GM15510 (cell line): ENCODE measurements around the gene ARGLU1.

Experiments used
- POLR2A ChIP-seq: IDR thresholded peaks from 3 replicates; pipeline ENCODE4 v1.6.1; 2011; ENCODE audit warnings: borderline replicate concordance; ENCODE audit not compliant: insufficient read length; ENCODE audit errors: extremely low read depth

The ARGLU1 gene

GRCh38 chr13:106523576-106523975, 44.4 kb downstream of the ARGLU1 start:
- no peak for TF ChIP-seq POLR2A

DNA sequence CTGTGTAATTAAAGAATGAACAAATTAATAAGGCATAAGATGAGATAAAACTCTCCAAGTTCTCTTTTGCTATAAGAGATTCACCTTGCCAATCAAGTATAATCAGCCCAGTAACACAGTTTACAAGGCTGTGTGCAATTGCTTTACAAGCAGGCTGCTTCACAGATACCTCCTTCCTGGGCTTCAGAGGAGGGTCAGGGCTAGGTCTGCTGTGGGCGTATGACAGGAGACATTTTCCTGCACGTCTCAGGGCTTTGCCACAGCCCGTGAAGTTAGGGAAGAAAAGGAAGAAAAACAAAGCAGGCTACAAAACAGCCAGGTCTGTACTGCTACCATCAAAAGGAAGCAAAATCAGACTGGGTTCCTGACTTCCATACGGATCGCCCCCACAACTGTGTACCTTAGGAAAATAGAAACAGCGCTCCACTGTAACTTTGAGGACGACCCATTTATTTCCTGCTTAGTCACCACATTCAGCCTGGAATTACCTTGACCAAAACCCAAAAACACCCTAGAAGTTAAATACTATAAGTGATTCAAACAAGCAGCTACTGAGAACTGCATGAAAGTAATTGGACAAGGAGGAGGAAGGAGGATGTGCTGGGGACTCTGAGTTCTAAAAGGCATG, 44.9 kb downstream of the ARGLU1 start:
- TF ChIP-seq POLR2A: no peak

GRCh38 chr13:106522112-106522705, 45.7 kb downstream of the ARGLU1 start:
- TF ChIP-seq POLR2A: no peak

GRCh38 chr13:106521095-106521799, 46.7 kb downstream of the ARGLU1 start:
- TF ChIP-seq POLR2A: no peak

GRCh38 chr13:106520251-106521054, 47.5 kb downstream of the ARGLU1 start:
- no peak for TF ChIP-seq POLR2A

- no peak for TF ChIP-seq POLR2A
These were observed 49.4 kb downstream of the ARGLU1 start for GRCh38 chr13:106518512-106518911.

GRCh38 chr13:106517109-106517847, 50.7 kb downstream of the ARGLU1 start:
- no peak for TF ChIP-seq POLR2A

DNA sequence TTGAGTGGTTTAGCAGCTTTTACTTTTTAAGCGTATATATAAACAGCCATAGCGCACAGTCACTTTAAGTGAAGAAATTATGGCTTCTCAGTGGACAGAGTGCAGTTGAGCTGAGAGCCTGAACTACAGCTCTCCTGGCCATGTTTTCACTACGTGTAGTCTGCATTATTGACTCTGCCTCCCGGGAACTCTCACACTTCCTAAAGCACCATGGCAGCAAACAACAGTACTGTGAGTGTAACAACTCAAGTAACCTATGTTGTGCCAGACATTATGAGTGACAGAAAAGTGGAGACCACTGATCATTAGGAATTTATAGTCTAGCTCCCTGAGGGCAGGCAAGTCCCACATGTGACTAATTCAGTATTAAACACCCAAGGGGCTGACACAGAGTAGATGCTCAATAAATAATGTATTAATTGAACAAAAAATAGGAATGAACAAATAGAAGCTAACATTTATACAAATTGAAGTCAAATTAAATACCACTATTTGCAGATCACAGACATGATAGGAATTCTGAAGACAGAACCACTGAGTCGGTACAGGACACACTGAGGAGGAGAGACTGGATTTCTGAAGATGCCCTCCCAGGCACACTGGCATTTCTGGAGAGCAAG, 52.2 kb downstream of the ARGLU1 start:
- no peak for TF ChIP-seq POLR2A

GRCh38 chr13:106514928-106515634, 52.9 kb downstream of the ARGLU1 start:
- no peak for TF ChIP-seq POLR2A

GRCh38 chr13:106513025-106513983, 54.6 kb downstream of the ARGLU1 start:
- no peak for TF ChIP-seq POLR2A

DNA sequence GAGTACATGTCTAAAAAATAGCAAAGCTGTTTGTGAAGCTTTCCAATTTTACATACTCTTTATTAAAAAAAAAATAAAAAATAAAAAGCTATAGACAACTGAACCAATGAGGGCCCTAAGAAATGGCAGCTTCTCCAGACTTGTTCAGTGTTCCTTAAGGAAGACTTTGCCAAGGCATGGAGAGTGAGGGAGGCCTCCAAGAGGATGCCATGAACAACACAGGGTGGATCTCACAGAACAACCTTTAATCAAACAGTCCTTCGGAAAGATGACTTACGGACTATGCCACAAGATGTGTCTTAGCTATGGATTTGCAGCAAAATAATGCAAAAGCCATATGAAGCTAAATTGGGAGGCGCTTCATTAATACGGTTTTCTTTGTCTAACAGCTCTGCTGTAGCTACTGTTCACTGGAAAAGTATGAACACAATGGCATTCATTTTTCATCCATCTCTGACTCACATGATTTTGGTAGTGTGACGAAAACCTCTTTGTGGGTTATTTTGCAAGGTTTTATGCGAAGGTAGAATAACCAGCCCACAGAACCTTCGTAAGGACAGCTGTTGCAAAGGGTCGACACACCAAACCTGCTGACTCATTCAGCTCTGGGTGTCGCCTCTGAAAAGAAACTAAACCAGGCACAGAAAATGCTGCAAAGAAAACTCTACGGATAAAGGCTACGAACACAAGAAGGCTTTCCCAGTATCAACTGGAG, 60.2 kb downstream of the ARGLU1 start:
- TF ChIP-seq POLR2A: no peak

GRCh38 chr13:106506286-106506685, 61.7 kb downstream of the ARGLU1 start:
- no peak for TF ChIP-seq POLR2A
